DOHH2 (cell line): ENCODE results near the gene EIF4EBP3.

Source experiments
- H3F3A ChIP-seq: fragments of 200-600 bp; sonication (generic), shearing (Covaris generic); 2 replicates; pipeline ENCODE4 v1.6.0; 2016; ENCODE audit warnings: antibody characterized with exemption, mild to moderate bottlenecking; ENCODE audit not compliant: control insufficient read depth, insufficient read depth
- H3K27ac ChIP-seq: fragments of 200-600 bp; sonication (generic); 2 replicates; pipeline ENCODE4 v1.5.1; 2014; ENCODE audit warnings: low read depth, mild to moderate bottlenecking, low read length, moderate library complexity
- H3K27me3 ChIP-seq: fragments of 200-600 bp; sonication (generic); 2 replicates; pipeline ENCODE4 v1.6.1; 2014; ENCODE audit warnings: mild to moderate bottlenecking, low read length, mixed read lengths; ENCODE audit not compliant: control insufficient read depth
- H3K36me3 ChIP-seq: fragments of 200-600 bp; sonication (generic); 2 replicates; pipeline ENCODE4 v1.6.1; 2014; ENCODE audit warnings: mild to moderate bottlenecking, low read length, moderate library complexity, mixed read lengths; ENCODE audit not compliant: control insufficient read depth
- H3K4me1 ChIP-seq: fragments of 200-600 bp; sonication (generic); 2 replicates; pipeline ENCODE4 v1.6.1; 2014; ENCODE audit warnings: mild to moderate bottlenecking, low read length, mixed read lengths; ENCODE audit not compliant: control insufficient read depth
- H3K4me2 ChIP-seq: fragments of 200-600 bp; sonication (generic); 2 replicates; pipeline ENCODE4 v1.6.0; 2014; ENCODE audit warnings: mild to moderate bottlenecking, low read length, moderate library complexity
- H3K4me3 ChIP-seq: fragments of 200-600 bp; sonication (generic); 2 replicates; pipeline ENCODE4 v1.5.1; 2014; ENCODE audit warnings: mild to moderate bottlenecking, low read length, mixed read lengths
- H3K79me2 ChIP-seq: fragments of 200-600 bp; sonication (generic); 2 replicates; pipeline ENCODE4 v1.6.1; 2014; ENCODE audit warnings: mild to moderate bottlenecking, low read length, mixed read lengths; ENCODE audit not compliant: control insufficient read depth
- H3K9me2 ChIP-seq: fragments of 200-600 bp; sonication (generic); replicated peaks from 2 replicates; pipeline ENCODE4 v1.6.1; 2014; ENCODE audit warnings: mild to moderate bottlenecking, low read length, mixed read lengths; ENCODE audit not compliant: control insufficient read depth
- H3K9me3 ChIP-seq: fragments of 200-600 bp; sonication (generic); 2 replicates; pipeline ENCODE4 v1.6.1; 2014; ENCODE audit warnings: antibody characterized with exemption, low read length, mixed read lengths; ENCODE audit not compliant: control insufficient read depth, insufficient read depth
- H4K20me1 ChIP-seq: fragments of 200-600 bp; sonication (generic); 2 replicates; pipeline ENCODE4 v1.6.0; 2014; ENCODE audit warnings: low read depth, mild to moderate bottlenecking, antibody characterized with exemption, low read length, moderate library complexity; ENCODE audit not compliant: control insufficient read depth, insufficient read depth
- EZH2phosphoT487 ChIP-seq: fragments of 200-600 bp; sonication (generic); IDR thresholded peaks from 2 replicates; pipeline ENCODE4 v1.6.1; 2017; ENCODE audit warnings: borderline replicate concordance, mild to moderate bottlenecking, antibody characterized with exemption, low read length, moderate library complexity, mixed read lengths
- TF ChIP-seq, protein P1 (sequence below): fragments of 200-600 bp; sonication (generic); IDR thresholded peaks from one replicate; pipeline ENCODE4 v1.5.1; 2014; ENCODE audit warnings: antibody characterized with exemption, mild to moderate bottlenecking, low read depth, low read length; ENCODE audit not compliant: poor library complexity, severe bottlenecking

EIF4EBP3 gene

DNA sequence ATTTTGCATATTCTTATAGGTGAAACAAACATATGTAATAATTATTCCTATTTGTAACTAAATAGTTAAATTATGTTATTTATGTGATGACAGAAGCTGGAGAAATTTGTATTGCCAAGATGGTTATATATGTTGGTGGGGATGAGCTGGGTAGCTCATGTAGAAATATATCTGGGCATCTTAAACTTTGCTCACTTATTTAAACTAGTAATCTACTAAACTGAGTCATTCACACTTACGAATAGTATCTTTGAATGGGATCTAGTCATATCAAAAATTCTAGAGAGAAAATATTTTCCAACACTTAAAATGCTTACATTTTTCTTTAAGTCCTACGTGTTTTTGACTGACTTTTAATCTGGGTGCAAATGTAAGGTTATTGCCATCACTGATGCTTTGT lies 44.6 kb upstream of the EIF4EBP3 start:
- Histone ChIP-seq H3K9me2 (no peaks in the 10 kb centered on the region), H3K79me2 (no peaks in the 10 kb centered on the region), H3K27me3 (no peaks in the 10 kb centered on the region), H3K9me3 (no peaks in the 10 kb centered on the region), H3K4me2 (no peak overlapping the region), H3K27ac (no peak overlapping the region), H3K36me3 (peaks cover 48% of the 10 kb centered on the region), H3F3A (peaks cover 5% of the 10 kb centered on the region; the same call in 1 of the 2 replicates), H3K4me3 (no peak overlapping the region), H4K20me1 (no peaks in the 10 kb centered on the region), H3K4me1 (no peaks in the 10 kb centered on the region)
- TF ChIP-seq, protein P1, sequence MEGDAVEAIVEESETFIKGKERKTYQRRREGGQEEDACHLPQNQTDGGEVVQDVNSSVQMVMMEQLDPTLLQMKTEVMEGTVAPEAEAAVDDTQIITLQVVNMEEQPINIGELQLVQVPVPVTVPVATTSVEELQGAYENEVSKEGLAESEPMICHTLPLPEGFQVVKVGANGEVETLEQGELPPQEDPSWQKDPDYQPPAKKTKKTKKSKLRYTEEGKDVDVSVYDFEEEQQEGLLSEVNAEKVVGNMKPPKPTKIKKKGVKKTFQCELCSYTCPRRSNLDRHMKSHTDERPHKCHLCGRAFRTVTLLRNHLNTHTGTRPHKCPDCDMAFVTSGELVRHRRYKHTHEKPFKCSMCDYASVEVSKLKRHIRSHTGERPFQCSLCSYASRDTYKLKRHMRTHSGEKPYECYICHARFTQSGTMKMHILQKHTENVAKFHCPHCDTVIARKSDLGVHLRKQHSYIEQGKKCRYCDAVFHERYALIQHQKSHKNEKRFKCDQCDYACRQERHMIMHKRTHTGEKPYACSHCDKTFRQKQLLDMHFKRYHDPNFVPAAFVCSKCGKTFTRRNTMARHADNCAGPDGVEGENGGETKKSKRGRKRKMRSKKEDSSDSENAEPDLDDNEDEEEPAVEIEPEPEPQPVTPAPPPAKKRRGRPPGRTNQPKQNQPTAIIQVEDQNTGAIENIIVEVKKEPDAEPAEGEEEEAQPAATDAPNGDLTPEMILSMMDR = no peak
- TF ChIP-seq EZH2phosphoT487 = no peak

DNA sequence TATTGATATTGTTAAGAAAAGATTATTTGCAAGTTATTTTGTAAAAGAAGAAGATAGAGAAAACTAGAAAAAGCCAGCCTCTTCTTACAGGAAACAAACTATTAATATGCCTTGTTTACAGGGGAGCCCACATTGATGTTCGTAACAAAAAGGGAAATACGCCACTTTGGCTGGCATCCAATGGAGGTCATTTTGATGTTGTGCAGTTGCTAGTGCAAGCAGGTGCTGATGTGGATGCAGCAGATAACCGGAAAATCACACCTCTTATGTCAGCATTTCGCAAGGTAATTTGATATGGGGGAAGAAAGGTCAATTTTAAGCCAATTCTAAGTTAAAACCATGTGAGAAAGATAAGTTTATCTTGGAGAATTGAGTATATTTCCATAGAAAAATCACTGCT lies 37.6 kb upstream of the EIF4EBP3 start:
- Histone ChIP-seq H3K4me1 (no peaks in the 10 kb centered on the region), H3K27ac (no peak overlapping the region), H4K20me1 (no peaks in the 10 kb centered on the region), H3K9me2 (no peaks in the 10 kb centered on the region), H3K79me2 (no peaks in the 10 kb centered on the region), H3K27me3 (no peaks in the 10 kb centered on the region), H3K4me2 (no peak overlapping the region), H3K9me3 (no peaks in the 10 kb centered on the region), H3K4me3 (no peak overlapping the region), H3K36me3 (peaks cover 94% of the 10 kb centered on the region), H3F3A (no peaks in the 10 kb centered on the region)
- no peak for TF ChIP-seq EZH2phosphoT487
- TF ChIP-seq, protein P1 = no peak

DNA sequence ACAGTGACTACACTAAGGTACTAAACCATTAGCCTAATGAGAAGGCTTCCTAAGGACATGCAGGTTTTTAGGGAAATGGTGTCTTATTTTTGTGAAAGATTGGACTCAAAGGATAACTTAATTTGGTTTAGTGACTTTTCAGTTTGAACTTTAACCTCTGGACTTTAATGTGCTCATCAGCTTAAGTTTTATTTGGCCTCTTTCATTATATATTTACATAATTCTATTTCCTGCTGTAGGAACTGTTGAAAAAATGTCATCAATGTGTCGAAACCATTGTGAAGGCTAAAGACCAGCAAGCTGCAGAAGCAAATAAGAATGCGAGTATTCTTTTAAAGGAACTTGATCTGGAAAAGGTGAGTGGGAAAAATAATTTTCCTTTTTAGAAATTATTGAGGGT lies 34.3 kb upstream of the EIF4EBP3 start:
- Histone ChIP-seq H3K79me2 (no peaks in the 10 kb centered on the region), H3K4me2 (no peak overlapping the region), H3K36me3 (peaks cover 71% of the 10 kb centered on the region), H3K27ac (no peak overlapping the region), H3K4me3 (no peak overlapping the region), H3K4me1 (no peaks in the 10 kb centered on the region), H4K20me1 (no peaks in the 10 kb centered on the region), H3F3A (no peaks in the 10 kb centered on the region), H3K9me2 (no peaks in the 10 kb centered on the region), H3K27me3 (no peaks in the 10 kb centered on the region), H3K9me3 (no peaks in the 10 kb centered on the region)
- TF ChIP-seq EZH2phosphoT487 = no peak
- TF ChIP-seq, protein P1 = no peak

DNA sequence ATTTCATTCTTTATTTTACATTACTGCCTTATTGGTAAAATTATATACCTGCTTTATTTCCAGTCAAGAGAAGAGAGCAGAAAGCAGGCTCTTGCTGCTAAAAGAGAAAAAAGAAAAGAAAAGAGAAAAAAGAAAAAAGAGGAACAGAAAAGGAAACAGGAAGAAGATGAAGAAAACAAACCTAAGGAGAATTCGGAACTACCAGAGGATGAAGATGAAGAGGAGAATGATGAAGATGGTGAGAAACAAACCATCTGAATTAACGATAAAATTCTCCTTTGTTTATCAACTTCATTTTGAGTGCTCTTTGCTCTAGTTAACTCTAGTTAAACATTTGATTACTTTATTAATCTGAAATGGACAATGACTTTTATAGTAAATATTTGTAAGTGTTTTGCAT lies 23.5 kb upstream of the EIF4EBP3 start:
- Histone ChIP-seq H4K20me1 (no peaks in the 10 kb centered on the region), H3F3A (0 out of 2 replicates have a peak, but pooled peaks cover 5% of the 10 kb centered on the region), H3K9me2 (no peaks in the 10 kb centered on the region), H3K27me3 (no peaks in the 10 kb centered on the region), H3K4me3 (no peak overlapping the region), H3K4me1 (0 out of 2 replicates have a peak, but pooled peaks cover 6% of the 10 kb centered on the region), H3K27ac (no peak overlapping the region), H3K36me3 (peaks cover 55% of the 10 kb centered on the region), H3K79me2 (no peaks in the 10 kb centered on the region), H3K4me2 (no peak overlapping the region), H3K9me3 (no peaks in the 10 kb centered on the region)
- TF ChIP-seq, protein P1 = no peak
- no peak for TF ChIP-seq EZH2phosphoT487
